ENCODE measurements around the gene NAT16.
A peak's percentile ranks its signal among the peaks of the same experiment; 100 is the strongest.
"Not testable (repeated sequence)": the region's sequence is repeated elsewhere in the genome, so short reads cannot be mapped to it uniquely, and the experiment has no call there.

Gene NAT16

GRCh38 chr7:101180130-101180755 lies at the start of gene NAT16:
NAT16 (minus strand) TSS chr7:101180293; CDS start chr7:101174807, 5,486 bp downstream.
- no peak for DNase-seq (ENCODE audit: low read depth)

- no peak for DNase-seq (ENCODE audit: low read depth)
These were observed 46.6 kb upstream of the NAT16 start for GRCh38 chr7:101226721-101227120.

GRCh38 chr7:101225650-101226049 lies 45.6 kb upstream of the NAT16 start:
- no peak for DNase-seq (ENCODE audit: low read depth)

GRCh38 chr7:101223528-101223927 lies 43.4 kb upstream of the NAT16 start:
- DNase-seq (ENCODE audit: low read depth): no peak

GRCh38 chr7:101222275-101222830 lies 42.3 kb upstream of the NAT16 start:
- no peak for DNase-seq (ENCODE audit: low read depth)

GRCh38 chr7:101220295-101220694 lies 40.2 kb upstream of the NAT16 start:
- DNase-seq (ENCODE audit: low read depth): no peak

GRCh38 chr7:101218236-101219125 lies 38.4 kb upstream of the NAT16 start:
- DNase-seq (ENCODE audit: low read depth): no peak

GRCh38 chr7:101217388-101218235 lies 37.5 kb upstream of the NAT16 start, which contains the start of the genes PLOD3 and ZNHIT1:
PLOD3 (minus strand) TSS chr7:101217581; CDS start chr7:101217274, 307 bp downstream.
ZNHIT1 (plus strand) TSS chr7:101218165; CDS start chr7:101218196, 31 bp downstream.
- DNase-seq (ENCODE audit: low read depth): peak; percentile 87

- no peak for DNase-seq (ENCODE audit: low read depth)
These were observed 36.8 kb upstream of the NAT16 start for GRCh38 chr7:101216860-101217387.

GRCh38 chr7:101216001-101216859 lies 36.1 kb upstream of the NAT16 start:
- no peak for DNase-seq (ENCODE audit: low read depth)

- no peak for DNase-seq (ENCODE audit: low read depth)
These were observed 31.9 kb upstream of the NAT16 start for GRCh38 chr7:101212014-101212413.

- DNase-seq (ENCODE audit: low read depth): no peak
These were observed 31.4 kb upstream of the NAT16 start for GRCh38 chr7:101211501-101211900.

- DNase-seq (ENCODE audit: low read depth): no peak
These were observed 30.1 kb upstream of the NAT16 start for GRCh38 chr7:101210143-101210542.

GRCh38 chr7:101208794-101209193 lies 28.7 kb upstream of the NAT16 start:
- DNase-seq (ENCODE audit: low read depth): no peak

- no peak for DNase-seq (ENCODE audit: low read depth)
These were observed 27.4 kb upstream of the NAT16 start for GRCh38 chr7:101207459-101207858.

- no peak for DNase-seq (ENCODE audit: low read depth)
These were observed 26.6 kb upstream of the NAT16 start for GRCh38 chr7:101206665-101207042.

- no peak for DNase-seq (ENCODE audit: low read depth)
These were observed 26.0 kb upstream of the NAT16 start for GRCh38 chr7:101205901-101206664.

- not testable (repeated sequence) for DNase-seq (ENCODE audit: low read depth)
These were observed 23.9 kb upstream of the NAT16 start for GRCh38 chr7:101203740-101204738.

- DNase-seq (ENCODE audit: low read depth): no peak
These were observed 22.5 kb upstream of the NAT16 start for GRCh38 chr7:101202603-101202918.
